ENCODE results near the gene SIN3B. TPM values are rescaled to one million over a fixed set of nuclear protein-coding genes. Genes with fewer than 3 reads are reported as not detected.
"Not testable (repeated sequence)": the region's sequence is repeated elsewhere in the genome, so short reads cannot be mapped to it uniquely, and the experiment has no call there.

SIN3B gene
- total and polyA plus RNA-seq, 7 experiments from 2014 or later: 4.0 to 105 (median 83.1) TPM

DNA sequence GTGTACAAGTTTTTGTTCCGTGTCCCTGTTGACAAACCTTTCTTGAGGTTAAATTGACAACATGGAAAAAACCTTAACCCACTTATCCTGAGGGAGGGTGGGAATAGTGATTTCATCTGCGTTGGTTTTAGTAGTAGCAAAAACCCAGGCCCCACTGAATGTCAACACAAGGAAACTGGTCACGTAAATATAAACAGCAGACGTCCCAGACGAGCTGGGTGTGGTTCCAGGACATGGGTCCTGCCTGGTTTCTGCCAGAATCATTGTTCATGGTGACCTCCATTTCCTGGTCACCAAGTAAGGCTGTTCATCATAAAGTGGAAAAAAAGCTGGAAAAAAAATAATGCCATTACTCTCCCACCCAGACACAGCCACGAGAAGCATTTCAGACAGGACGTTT is 42.7 kb downstream of the SIN3B start:
- no peak overlapping the region for H3K27ac Mint-ChIP-seq
- POLR2A ChIA-PET: interaction anchor here (0.7 kb wide), 1 partner anchor 166 kb away, joined by 3 read pairs; no protein-coding TSS in a partner anchor
- H3K9me3 Mint-ChIP-seq: peaks cover 0 to 8% (median 0%) of the 10 kb centered on the region in 11 donors
- no peaks in the 10 kb centered on the region for H3K27me3 Mint-ChIP-seq
- CTCF ChIA-PET: no interaction called here
- DNase-seq (no peak), ATAC-seq (no peak)
- H3K27ac ChIP-seq (ENCODE audit: low read depth, low read length): no peak overlapping the region
- no peaks in the 10 kb centered on the region for H3K27me3 ChIP-seq (ENCODE audit: control insufficient read depth in 2 of 2, insufficient read depth in 2 of 2, low read length in 2 of 2)
- H3K4me3 Mint-ChIP-seq: no peak overlapping the region
- peaks cover under 1 to 75% (median 4%) of the 10 kb centered on the region in 3 experiments for H3K36me3 ChIP-seq (ENCODE audit: control insufficient read depth in 2 of 3, insufficient read depth in 3 of 3, low read length in 3 of 3)
- peaks cover 8 to 19% (median 14%) of the 10 kb centered on the region in 7 donors for H3K4me1 Mint-ChIP-seq
- peaks cover 0 to 46% (median 18%) of the 10 kb centered on the region in 5 donors for H3K36me3 Mint-ChIP-seq
- no peaks in the 10 kb centered on the region for H3K9me3 ChIP-seq (ENCODE audit: control insufficient read depth in 2 of 3, low read length in 3 of 3)
- no peak overlapping the region for H3K4me3 ChIP-seq (ENCODE audit: low read length)
- peaks cover 0 to 6% of the 10 kb centered on the region in 2 donors for H3K4me1 ChIP-seq (ENCODE audit: control insufficient read depth in 2 of 2, insufficient read depth in 2 of 2, low read length in 2 of 2)
- intact Hi-C loops (cut with micrococcal nuclease): no loop called here

DNA sequence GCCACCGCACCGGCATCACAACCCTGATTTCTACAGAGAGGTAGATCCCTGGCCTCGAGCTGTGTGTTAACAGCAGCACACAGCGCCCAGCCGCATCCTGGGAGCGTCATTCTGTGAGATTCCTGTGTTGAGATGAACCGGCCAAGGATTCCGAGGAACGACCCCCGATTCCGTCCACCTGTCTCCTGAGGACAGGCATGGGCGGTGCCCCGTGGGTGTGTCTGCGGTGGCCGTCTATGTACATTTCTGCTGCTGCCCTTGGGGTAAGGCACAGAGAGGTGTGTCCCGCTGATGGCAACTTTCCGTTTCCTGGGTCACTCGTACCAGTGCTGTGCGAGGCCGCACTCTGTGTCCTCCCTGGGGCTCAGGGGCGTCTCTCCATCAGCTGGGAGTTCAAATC is 43.5 kb downstream of the SIN3B start:
- ATAC-seq: no peak
- peaks cover 8 to 19% (median 14%) of the 10 kb centered on the region in 7 donors for H3K4me1 Mint-ChIP-seq
- H3K27ac Mint-ChIP-seq: no peak overlapping the region
- no peak for DNase-seq
- peaks cover 4 to 51% (median 18%) of the 10 kb centered on the region in 5 donors for H3K36me3 Mint-ChIP-seq
- Histone ChIP-seq H3K9me3 (ENCODE audit: control insufficient read depth in 2 of 3, low read length in 3 of 3) (no peaks in the 10 kb centered on the region), H3K36me3 (ENCODE audit: control insufficient read depth in 2 of 3, insufficient read depth in 3 of 3, low read length in 3 of 3) (peaks cover 4 to 75% (median 4%) of the 10 kb centered on the region in 3 experiments), H3K27me3 (ENCODE audit: control insufficient read depth in 2 of 2, insufficient read depth in 2 of 2, low read length in 2 of 2) (no peaks in the 10 kb centered on the region), H3K4me3 (ENCODE audit: low read length) (no peak overlapping the region), H3K4me1 (ENCODE audit: control insufficient read depth in 2 of 2, insufficient read depth in 2 of 2, low read length in 2 of 2) (peaks cover 0 to 6% of the 10 kb centered on the region in 2 donors), H3K27ac (ENCODE audit: low read depth, low read length) (no peak overlapping the region)
- peaks cover 0 to 8% (median 0%) of the 10 kb centered on the region in 11 donors for H3K9me3 Mint-ChIP-seq
- no peaks in the 10 kb centered on the region for H3K27me3 Mint-ChIP-seq
- intact Hi-C loops (cut with micrococcal nuclease): no loop called here
- ChIA-PET CTCF (no interaction called here), POLR2A (no interaction called here)
- no peak overlapping the region for H3K4me3 Mint-ChIP-seq

DNA sequence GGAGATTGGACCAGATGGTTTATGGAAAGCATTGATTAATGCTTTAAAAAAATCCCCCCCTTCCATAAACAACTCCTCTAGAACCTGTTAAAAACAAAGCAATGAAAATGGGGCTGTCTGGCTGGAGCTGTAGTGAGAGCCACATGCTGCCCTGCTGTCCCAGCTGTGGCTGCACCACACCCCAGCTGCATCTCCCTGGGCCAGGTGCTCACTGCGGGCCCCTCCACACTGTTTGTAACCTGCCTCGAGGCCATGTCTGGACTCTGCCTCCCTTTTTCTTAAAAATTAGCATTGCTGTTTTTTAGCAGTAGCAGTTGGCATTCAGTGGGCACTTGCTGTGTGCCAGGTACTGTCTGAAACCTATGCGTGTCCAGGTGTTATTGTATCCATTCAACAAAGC is 44.4 kb downstream of the SIN3B start:
- H3K27me3 ChIP-seq (ENCODE audit: control insufficient read depth in 2 of 2, insufficient read depth in 2 of 2, low read length in 2 of 2): no peaks in the 10 kb centered on the region
- Mint-ChIP-seq H3K36me3 (peaks cover 4 to 53% (median 19%) of the 10 kb centered on the region in 5 donors), H3K4me1 (peaks cover 8 to 19% (median 14%) of the 10 kb centered on the region in 7 donors), H3K4me3 (no peak overlapping the region), H3K27me3 (no peaks in the 10 kb centered on the region), H3K9me3 (peaks cover 0 to 8% (median 0%) of the 10 kb centered on the region in 11 donors), H3K27ac (peak overlapping the region in 7 of 9 donors; percentile 71 to 93 (median 89))
- H3K27ac ChIP-seq (ENCODE audit: low read depth, low read length): no peak overlapping the region
- ATAC-seq: no peak
- no peaks in the 10 kb centered on the region for H3K9me3 ChIP-seq (ENCODE audit: control insufficient read depth in 2 of 3, low read length in 3 of 3)
- ChIA-PET CTCF (interaction anchor here (0.5 kb wide), 1 partner anchor 426 kb away, joined by 3 read pairs; no protein-coding TSS in a partner anchor), POLR2A (no interaction called here)
- H3K4me1 ChIP-seq (ENCODE audit: control insufficient read depth in 2 of 2, insufficient read depth in 2 of 2, low read length in 2 of 2): peaks cover 0 to 6% of the 10 kb centered on the region in 2 donors
- DNase-seq: no peak
- intact Hi-C loops (cut with micrococcal nuclease): no loop called here
- peaks cover 4 to 75% (median 4%) of the 10 kb centered on the region in 3 experiments for H3K36me3 ChIP-seq (ENCODE audit: control insufficient read depth in 2 of 3, insufficient read depth in 3 of 3, low read length in 3 of 3)
- H3K4me3 ChIP-seq (ENCODE audit: low read length): no peak overlapping the region

DNA sequence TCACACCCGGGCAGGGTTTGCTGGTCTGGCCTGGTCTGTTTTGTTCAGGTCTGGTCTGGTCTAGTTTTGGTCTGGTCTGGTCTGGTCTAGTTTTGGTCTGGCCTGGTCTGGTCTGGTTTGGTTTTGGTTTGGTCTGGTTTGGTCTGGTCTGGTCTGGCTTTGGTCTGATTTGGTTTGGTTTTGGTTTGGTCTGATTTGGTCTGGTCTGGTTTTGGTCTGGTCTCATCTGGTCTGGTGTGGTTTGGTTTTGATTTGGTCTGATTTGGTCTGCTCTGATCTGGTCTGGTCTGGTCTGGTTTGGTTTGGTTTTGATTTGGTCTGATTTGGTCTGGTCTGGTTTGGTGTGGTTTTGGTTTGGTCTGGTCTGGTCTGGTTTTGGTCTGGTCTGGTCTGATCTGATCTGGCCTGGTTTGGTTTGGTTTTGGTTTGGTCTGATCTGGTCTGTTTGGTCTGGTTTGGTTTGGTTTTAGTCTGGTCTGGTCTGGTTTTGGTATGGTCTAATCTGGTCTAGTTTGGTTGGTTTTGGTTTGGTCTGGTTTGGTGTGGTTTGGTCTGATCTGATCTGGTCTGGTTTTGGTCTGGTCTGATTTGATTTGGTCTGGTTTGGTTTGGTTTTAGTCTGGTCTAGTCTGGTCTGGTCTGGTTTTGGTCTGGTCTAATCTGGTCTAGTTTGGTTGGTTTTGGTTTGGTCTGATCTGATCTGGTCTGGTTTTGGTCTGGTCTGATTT is 45.2 kb downstream of the SIN3B start:
- Mint-ChIP-seq H3K27me3 (no peaks in the 10 kb centered on the region), H3K4me1 (peaks cover 8 to 19% (median 14%) of the 10 kb centered on the region in 7 donors), H3K36me3 (peaks cover 4 to 58% (median 26%) of the 10 kb centered on the region in 5 donors), H3K9me3 (peaks cover 0 to 8% (median 0%) of the 10 kb centered on the region in 11 donors), H3K27ac (peak overlapping the region; percentile 54 to 93 (median 89)), H3K4me3 (peak overlapping the region in 3 of 10 donors; percentile 2 to 33 (median 15))
- intact Hi-C loops (cut with micrococcal nuclease): no loop called here
- Histone ChIP-seq H3K4me1 (ENCODE audit: control insufficient read depth in 2 of 2, insufficient read depth in 2 of 2, low read length in 2 of 2) (peaks cover 0 to 6% of the 10 kb centered on the region in 2 donors), H3K36me3 (ENCODE audit: control insufficient read depth in 2 of 3, insufficient read depth in 3 of 3, low read length in 3 of 3) (peaks cover 4 to 75% (median 4%) of the 10 kb centered on the region in 3 experiments), H3K27ac (ENCODE audit: low read depth, low read length) (peak overlapping the region; percentile 54), H3K4me3 (ENCODE audit: low read length) (no peak overlapping the region), H3K9me3 (ENCODE audit: control insufficient read depth in 2 of 3, low read length in 3 of 3) (no peaks in the 10 kb centered on the region), H3K27me3 (ENCODE audit: control insufficient read depth in 2 of 2, insufficient read depth in 2 of 2, low read length in 2 of 2) (no peaks in the 10 kb centered on the region)
- ChIA-PET CTCF (no interaction called here), POLR2A (interaction anchor here (0.6 kb wide), 1 partner anchor 692 kb away, joined by 3 read pairs; no protein-coding TSS in a partner anchor)
- ATAC-seq (no peak), DNase-seq (peak in 1 of 9 donors; percentile 18)

DNA sequence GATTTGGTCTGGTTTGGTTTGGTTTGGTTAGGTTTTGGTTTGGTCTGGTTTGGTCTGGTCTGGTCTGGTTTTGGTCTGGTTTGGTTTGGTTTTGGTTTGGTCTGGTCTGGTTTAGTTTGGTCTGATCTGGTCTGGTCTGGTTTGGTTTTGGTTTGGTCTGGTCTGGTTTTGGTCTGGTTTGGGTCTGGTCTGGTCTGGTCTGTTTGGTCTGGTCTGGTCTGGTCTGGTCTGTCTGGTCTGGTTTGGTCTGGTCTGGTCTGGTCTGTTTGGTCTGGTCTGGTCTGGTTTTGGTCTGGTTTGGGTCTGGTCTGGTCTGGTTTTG is 45.7 kb downstream of the SIN3B start:
- POLR2A ChIA-PET; H3K27ac ChIP-seq (ENCODE audit: low read depth, low read length); H3K27me3 Mint-ChIP-seq; CTCF ChIA-PET; H3K27me3 ChIP-seq (ENCODE audit: control insufficient read depth in 2 of 2, insufficient read depth in 2 of 2, low read length in 2 of 2); DNase-seq; H3K9me3 Mint-ChIP-seq; H3K9me3 ChIP-seq (ENCODE audit: control insufficient read depth in 2 of 3, low read length in 3 of 3); intact Hi-C loops (cut with micrococcal nuclease); ATAC-seq; H3K4me3 ChIP-seq (ENCODE audit: low read length); H3K4me1 ChIP-seq (ENCODE audit: control insufficient read depth in 2 of 2, insufficient read depth in 2 of 2, low read length in 2 of 2): not testable (repeated sequence)
- peaks cover 4 to 75% (median 8%) of the 10 kb centered on the region in 3 experiments for H3K36me3 ChIP-seq (ENCODE audit: control insufficient read depth in 2 of 3, insufficient read depth in 3 of 3, low read length in 3 of 3)
- H3K27ac Mint-ChIP-seq: peak overlapping the region; percentile 54 to 93 (median 89)
- H3K36me3 Mint-ChIP-seq: peaks cover 4 to 63% (median 28%) of the 10 kb centered on the region in 5 donors
- H3K4me3 Mint-ChIP-seq: peak overlapping the region in 2 of 10 donors; percentile 2 to 33
- H3K4me1 Mint-ChIP-seq: peaks cover 8 to 19% (median 14%) of the 10 kb centered on the region in 7 donors

DNA sequence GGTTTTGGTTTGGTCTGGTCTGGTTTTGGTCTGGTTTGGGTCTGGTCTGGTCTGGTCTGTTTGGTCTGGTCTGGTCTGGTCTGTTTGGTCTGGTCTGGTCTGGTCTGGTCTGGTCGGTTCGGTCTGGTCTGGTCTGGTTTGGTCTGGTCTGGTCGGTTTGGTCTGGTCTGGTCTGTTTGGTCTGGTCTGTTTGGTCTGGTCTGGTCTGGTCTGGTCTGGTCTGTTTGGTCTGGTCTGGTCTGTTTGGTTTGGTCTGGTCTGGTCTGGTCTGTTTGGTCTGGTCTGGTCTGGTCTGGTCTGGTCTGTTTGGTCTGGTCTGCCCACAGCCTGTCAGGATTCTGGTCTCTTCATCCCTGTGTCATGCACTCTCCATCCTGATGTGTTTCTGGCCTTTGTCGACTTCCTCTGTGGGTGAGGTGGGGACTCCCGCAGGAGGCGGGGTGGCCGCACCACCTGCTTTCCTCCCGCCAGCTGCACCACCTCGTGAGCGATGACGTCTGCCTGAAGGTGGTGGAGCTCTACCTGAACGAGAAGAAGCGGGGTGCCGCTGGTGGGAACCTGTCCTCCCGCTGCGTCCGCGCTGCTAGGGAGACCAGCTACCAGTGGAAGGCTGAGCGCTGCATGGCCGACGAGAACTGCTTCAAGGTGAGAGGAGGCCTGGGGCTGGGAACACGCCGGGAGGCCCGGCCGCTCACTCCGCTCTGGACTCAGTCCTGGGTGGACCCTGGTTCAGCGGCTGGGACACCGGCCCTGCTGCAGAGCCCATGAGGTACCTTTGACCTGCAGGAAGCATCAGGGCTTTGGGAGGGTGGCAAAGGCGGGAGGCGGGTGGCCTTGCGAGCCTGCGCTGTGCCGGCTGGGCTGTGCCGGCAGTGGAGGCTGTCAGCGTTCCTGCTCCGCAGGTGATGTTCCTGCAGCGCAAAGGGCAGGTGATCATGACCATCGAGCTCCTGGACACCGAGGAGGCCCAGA is 46.7 kb downstream of the SIN3B start:
- Mint-ChIP-seq H3K4me1 (peaks cover 8 to 19% (median 14%) of the 10 kb centered on the region in 7 donors), H3K9me3 (peaks cover 0 to 16% (median 7%) of the 10 kb centered on the region in 11 donors), H3K4me3 (no peak overlapping the region), H3K27me3 (no peaks in the 10 kb centered on the region), H3K36me3 (peaks cover 9 to 67% (median 35%) of the 10 kb centered on the region in 5 donors), H3K27ac (peak overlapping the region in 4 of 9 donors; percentile 54 to 83 (median 72))
- Histone ChIP-seq H3K4me3 (ENCODE audit: low read length) (no peak overlapping the region), H3K9me3 (ENCODE audit: control insufficient read depth in 2 of 3, low read length in 3 of 3) (peaks cover 0 to 7% (median under 1%) of the 10 kb centered on the region in 3 experiments), H3K27ac (ENCODE audit: low read depth, low read length) (no peak overlapping the region), H3K4me1 (ENCODE audit: control insufficient read depth in 2 of 2, insufficient read depth in 2 of 2, low read length in 2 of 2) (peaks cover 0 to 6% of the 10 kb centered on the region in 2 donors), H3K36me3 (ENCODE audit: control insufficient read depth in 2 of 3, insufficient read depth in 3 of 3, low read length in 3 of 3) (peaks cover 4 to 67% (median 9%) of the 10 kb centered on the region in 3 experiments), H3K27me3 (ENCODE audit: control insufficient read depth in 2 of 2, insufficient read depth in 2 of 2, low read length in 2 of 2) (no peaks in the 10 kb centered on the region)
- POLR2A ChIA-PET: no interaction called here
- DNase-seq: peak in 2 of 9 donors; percentile 20 to 25
- intact Hi-C loops (cut with micrococcal nuclease): no loop called here
- CTCF ChIA-PET: no interaction called here
- ATAC-seq: no peak

Data from naive thymus-derived CD4-positive, alpha-beta T cell (primary cell).